ENCODE data around the gene TAF6L. TPM values are rescaled to one million over a fixed set of nuclear protein-coding genes. Genes with fewer than 3 reads are reported as not detected.

Gene TAF6L
- total and polyA plus RNA-seq, 9 of the 15 experiments (the other 6 are each of a cell fraction or from before 2014, with no cell fraction given), result 0.04 to 45.5 (median 20.8) TPM

GRCh38 chr11:62805076-62805892 lies 34.1 kb downstream of the TAF6L start, which contains the start of gene NXF1 (continued):
- TF ChIP-seq NFE2L1 (tag; IDR thresholded peaks at IDR 0.05; ENCODE audit: borderline replicate concordance, low read depth) (no peak), TBP (optimal IDR thresholded peaks at IDR 0.05; ENCODE audit: low read depth, low read length) (peak; percentile 99), TEAD1 (CRISPR knock-in tag; IDR thresholded peaks at IDR 0.05) (peak in 1 of 2 experiments; percentile 62; a peak in 2 of 4 replicates), STAT5B (CRISPR knock-in tag; IDR thresholded peaks at IDR 0.05) (no peak), SREBF1 (IDR thresholded peaks at IDR 0.05; ENCODE audit: borderline replicate concordance, low read depth, low read length) (no peak), ERF (CRISPR knock-in tag; IDR thresholded peaks at IDR 0.05) (0 out of 2 replicates have a peak, but pooled peaks have one; percentile 30), GTF2F1 (IDR thresholded peaks at IDR 0.05; ENCODE audit: low read depth, low read length) (peak; percentile 98), HDAC3 (IDR thresholded peaks at IDR 0.05; ENCODE audit: borderline replicate concordance, partially characterized antibody) (no peak), ARNT (IDR thresholded peaks at IDR 0.05) (no peak), CSDE1 (IDR thresholded peaks at IDR 0.05) (no peak), E4F1 (CRISPR knock-in tag; IDR thresholded peaks at IDR 0.05; ENCODE audit: borderline replicate concordance) (no peak), MNT (conservative IDR thresholded peaks at IDR 0.05) (peak; percentile 72 to 87), TSC22D4 (tag; IDR thresholded peaks at IDR 0.05) (no peak), BCL6 (CRISPR knock-in tag; IDR thresholded peaks at IDR 0.05) (no peak)
- TF ChIP-seq, protein P1, sequence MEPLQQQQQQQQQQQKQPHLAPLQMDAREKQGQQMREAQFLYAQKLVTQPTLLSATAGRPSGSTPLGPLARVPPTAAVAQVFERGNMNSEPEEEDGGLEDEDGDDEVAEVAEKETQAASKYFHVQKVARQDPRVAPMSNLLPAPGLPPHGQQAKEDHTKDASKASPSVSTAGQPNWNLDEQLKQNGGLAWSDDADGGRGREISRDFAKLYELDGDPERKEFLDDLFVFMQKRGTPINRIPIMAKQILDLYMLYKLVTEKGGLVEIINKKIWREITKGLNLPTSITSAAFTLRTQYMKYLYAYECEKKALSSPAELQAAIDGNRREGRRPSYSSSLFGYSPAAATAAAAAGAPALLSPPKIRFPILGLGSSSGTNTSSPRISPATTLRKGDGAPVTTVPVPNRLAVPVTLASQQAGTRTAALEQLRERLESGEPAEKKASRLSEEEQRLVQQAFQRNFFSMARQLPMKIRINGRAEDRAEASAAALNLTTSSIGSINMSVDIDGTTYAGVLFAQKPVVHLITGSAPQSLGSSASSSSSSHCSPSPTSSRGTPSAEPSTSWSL (CRISPR knock-in tag; IDR thresholded peaks at IDR 0.05; ENCODE audit: borderline replicate concordance), result no peak
- TF ChIP-seq, protein P2, sequence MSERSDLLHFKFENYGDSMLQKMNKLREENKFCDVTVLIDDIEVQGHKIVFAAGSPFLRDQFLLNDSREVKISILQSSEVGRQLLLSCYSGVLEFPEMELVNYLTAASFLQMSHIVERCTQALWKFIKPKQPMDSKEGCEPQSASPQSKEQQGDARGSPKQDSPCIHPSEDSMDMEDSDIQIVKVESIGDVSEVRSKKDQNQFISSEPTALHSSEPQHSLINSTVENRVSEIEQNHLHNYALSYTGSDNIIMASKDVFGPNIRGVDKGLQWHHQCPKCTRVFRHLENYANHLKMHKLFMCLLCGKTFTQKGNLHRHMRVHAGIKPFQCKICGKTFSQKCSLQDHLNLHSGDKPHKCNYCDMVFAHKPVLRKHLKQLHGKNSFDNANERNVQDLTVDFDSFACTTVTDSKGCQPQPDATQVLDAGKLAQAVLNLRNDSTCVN (CRISPR knock-in tag; IDR thresholded peaks at IDR 0.05), result no peak
- TF ChIP-seq, protein P3, sequence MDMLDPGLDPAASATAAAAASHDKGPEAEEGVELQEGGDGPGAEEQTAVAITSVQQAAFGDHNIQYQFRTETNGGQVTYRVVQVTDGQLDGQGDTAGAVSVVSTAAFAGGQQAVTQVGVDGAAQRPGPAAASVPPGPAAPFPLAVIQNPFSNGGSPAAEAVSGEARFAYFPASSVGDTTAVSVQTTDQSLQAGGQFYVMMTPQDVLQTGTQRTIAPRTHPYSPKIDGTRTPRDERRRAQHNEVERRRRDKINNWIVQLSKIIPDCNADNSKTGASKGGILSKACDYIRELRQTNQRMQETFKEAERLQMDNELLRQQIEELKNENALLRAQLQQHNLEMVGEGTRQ (CRISPR knock-in tag; IDR thresholded peaks at IDR 0.05), result no peak
- TF ChIP-seq, protein P4, sequence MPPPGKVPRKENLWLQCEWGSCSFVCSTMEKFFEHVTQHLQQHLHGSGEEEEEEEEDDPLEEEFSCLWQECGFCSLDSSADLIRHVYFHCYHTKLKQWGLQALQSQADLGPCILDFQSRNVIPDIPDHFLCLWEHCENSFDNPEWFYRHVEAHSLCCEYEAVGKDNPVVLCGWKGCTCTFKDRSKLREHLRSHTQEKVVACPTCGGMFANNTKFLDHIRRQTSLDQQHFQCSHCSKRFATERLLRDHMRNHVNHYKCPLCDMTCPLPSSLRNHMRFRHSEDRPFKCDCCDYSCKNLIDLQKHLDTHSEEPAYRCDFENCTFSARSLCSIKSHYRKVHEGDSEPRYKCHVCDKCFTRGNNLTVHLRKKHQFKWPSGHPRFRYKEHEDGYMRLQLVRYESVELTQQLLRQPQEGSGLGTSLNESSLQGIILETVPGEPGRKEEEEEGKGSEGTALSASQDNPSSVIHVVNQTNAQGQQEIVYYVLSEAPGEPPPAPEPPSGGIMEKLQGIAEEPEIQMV (tag; conservative IDR thresholded peaks at IDR 0.05; ENCODE audit: low read depth), result no peak
